HG03103 (cell line): ENCODE results near the gene CCDC178.

ENCODE experiments used
- ATAC-seq: cut with Tn5 transposase; IDR thresholded peaks from one replicate; pipeline ENCODE4 v1.9.1; 2021; ENCODE audit warnings: low read depth; ENCODE audit not compliant: unreplicated experiment

The CCDC178 gene

GRCh38 chr18:33146014-33146413, 294.5 kb downstream of the CCDC178 start:
- ATAC-seq: no peak

GRCh38 chr18:33135951-33136660, 304.4 kb downstream of the CCDC178 start:
- ATAC-seq: no peak

GRCh38 chr18:33132657-33133056, 307.9 kb downstream of the CCDC178 start:
- no peak for ATAC-seq

- ATAC-seq: no peak
Measured at GRCh38 chr18:33128581-33128980, 311.9 kb downstream of the CCDC178 start.

GRCh38 chr18:33123862-33124518, 316.5 kb downstream of the CCDC178 start:
- ATAC-seq: no peak

GRCh38 chr18:33116376-33116775, 324.1 kb downstream of the CCDC178 start:
- ATAC-seq: no peak

- ATAC-seq: no peak
Measured at GRCh38 chr18:33115917-33116316, 324.6 kb downstream of the CCDC178 start.

GRCh38 chr18:33115476-33115875, 325.0 kb downstream of the CCDC178 start:
- ATAC-seq: no peak

- ATAC-seq: no peak
Measured at GRCh38 chr18:33114749-33115148, 325.8 kb downstream of the CCDC178 start.

GRCh38 chr18:33113416-33113815, 327.1 kb downstream of the CCDC178 start:
- no peak for ATAC-seq

GRCh38 chr18:33107511-33107910, 333.0 kb downstream of the CCDC178 start:
- ATAC-seq: no peak

- no peak for ATAC-seq
Measured at GRCh38 chr18:33101316-33101715, 339.2 kb downstream of the CCDC178 start.

- ATAC-seq: no peak
Measured at GRCh38 chr18:33099626-33100025, 340.9 kb downstream of the CCDC178 start.

GRCh38 chr18:33097126-33097525, 343.4 kb downstream of the CCDC178 start:
- ATAC-seq: no peak

GRCh38 chr18:33090461-33090860, 350.1 kb downstream of the CCDC178 start:
- ATAC-seq: no peak

- no peak for ATAC-seq
Measured at GRCh38 chr18:33076601-33077000, 363.9 kb downstream of the CCDC178 start.

- no peak for ATAC-seq
Measured at GRCh38 chr18:33074125-33074524, 366.4 kb downstream of the CCDC178 start.

GRCh38 chr18:33062834-33063364, 377.6 kb downstream of the CCDC178 start:
- no peak for ATAC-seq

GRCh38 chr18:33052886-33053285, 387.6 kb downstream of the CCDC178 start:
- ATAC-seq: no peak

- ATAC-seq: no peak
Measured at GRCh38 chr18:33051407-33051806, 389.1 kb downstream of the CCDC178 start.

- ATAC-seq: no peak
Measured at GRCh38 chr18:33040213-33040612, 400.3 kb downstream of the CCDC178 start.

- ATAC-seq: no peak
Measured at GRCh38 chr18:33034945-33035344, 405.6 kb downstream of the CCDC178 start.
